ENCODE data around the gene CD160. TPM values are rescaled to one million over a fixed set of nuclear protein-coding genes. Genes with fewer than 3 reads are reported as not detected.
A peak's percentile ranks its signal among the peaks of the same experiment; 100 is the strongest.

Gene CD160
- total and polyA plus RNA-seq, 2 of the 4 experiments (the other 2 are of a cell fraction), result not detected

- H4K5ac ChIP-seq (ENCODE audit: low read depth, low read length), result peak overlapping the region; percentile 55
- peak overlapping the region; percentile 21; the same call in 1 of the 2 replicates for H3K4me2 ChIP-seq (ENCODE audit: low read depth, low read length)
- no peaks in the 10 kb centered on the region for H3K27me3 ChIP-seq (ENCODE audit: control insufficient read depth, insufficient read depth, low read length)
- peak overlapping the region in 1 of 2 experiments; percentile 89; a peak in 2 of 4 replicates for H4K8ac ChIP-seq (ENCODE audit: low read depth in 2 of 2, low read length in 2 of 2)
- H3K18ac ChIP-seq (ENCODE audit: low read depth, low read length), result peak overlapping the region; percentile 53
- no CpG with 5 or more reads among the region's 10 CpGs for WGBS, 2 experiments (ENCODE audit: extremely low coverage in 2 of 2, insufficient read length in 1 of 2)
- DNase-seq (peak; percentile 96), ATAC-seq (ENCODE audit: low read depth) (peak; percentile 74)
- H2BK120ac ChIP-seq (ENCODE audit: low read depth, low read length), result peak overlapping the region; percentile 94
- peak overlapping the region; percentile 98 for H2BK5ac ChIP-seq (ENCODE audit: low read depth, low read length, poor library complexity, severe bottlenecking)
- H2AK5ac ChIP-seq (ENCODE audit: low read depth, low read length), result peak overlapping the region; percentile 96
- H3K27ac ChIP-seq (ENCODE audit: insufficient read depth, low read length), result peak overlapping the region; percentile 73
- H2BK15ac ChIP-seq (ENCODE audit: low read depth, low read length), result peak overlapping the region; percentile 81; the same call in 2 of the 3 replicates
- peaks cover 3% of the 10 kb centered on the region; the same call in 1 of the 2 replicates for H4K20me1 ChIP-seq (ENCODE audit: insufficient read depth, low read length)
- peak overlapping the region; percentile 77 for H3K23ac ChIP-seq (ENCODE audit: low read depth, low read length)
- peaks cover 12% of the 10 kb centered on the region; the same call in 1 of the 2 replicates for H3K4me1 ChIP-seq (ENCODE audit: control insufficient read depth, insufficient read depth, low read length)
- H3K36me3 ChIP-seq (ENCODE audit: control insufficient read depth, insufficient read depth, low read length), result peaks cover 2% of the 10 kb centered on the region
- H3K79me1 ChIP-seq (ENCODE audit: low read depth in 1 of 2, low read length in 2 of 2), result peaks cover 20 to 53% of the 10 kb centered on the region in 2 experiments
- CTCF ChIA-PET, result interaction anchor here (0.6 kb wide), 1 partner anchor 87 kb away, joined by 4 read pairs; no protein-coding TSS in a partner anchor
- no TSS peak for BruUV-seq (replicated peaks)
- H4K91ac ChIP-seq (ENCODE audit: insufficient read depth, low read depth, low read length), result peak overlapping the region; percentile 79
- in situ Hi-C loops (cut with MboI; ENCODE audit: low sequenced_read_pairs), result no loop called here
- H2AFZ ChIP-seq (replicated peaks; ENCODE audit: low read length, poor library complexity), result peak overlapping the region; percentile 49
- H2BK20ac ChIP-seq (ENCODE audit: low read depth, low read length), result peak overlapping the region; percentile 98
- no peaks in the 10 kb centered on the region for H3K9me3 ChIP-seq (ENCODE audit: control insufficient read depth, insufficient read depth, low read length)
- H3K56ac ChIP-seq (ENCODE audit: extremely low read depth, insufficient read depth, low read length), result peak overlapping the region; percentile 70
- intact Hi-C loops (cut with micrococcal nuclease), result no loop called here
- peak overlapping the region; percentile 78 for H3K14ac ChIP-seq (replicated peaks; ENCODE audit: low read depth, low read length)
- H2AK9ac ChIP-seq (replicated peaks; ENCODE audit: low read depth, low read length, poor library complexity), result peak overlapping the region; percentile 84
- POLR2A ChIA-PET (ENCODE audit: unreplicated experiment), result interaction anchor here (0.7 kb wide), 1 partner anchor 13 kb away, joined by 12 read pairs; no protein-coding TSS in a partner anchor
- peak overlapping the region; percentile 94 for H3K4ac ChIP-seq (ENCODE audit: low read depth, low read length)
- no peak overlapping the region for H3K4me3 ChIP-seq (ENCODE audit: insufficient read depth, low read depth, low read length)
- peaks cover 8% of the 10 kb centered on the region for H3K9me1 ChIP-seq (ENCODE audit: insufficient read depth, low read length)
- H3K9ac ChIP-seq (ENCODE audit: low read depth, low read length), result no peak overlapping the region
- dilution Hi-C loops (cut with HindIII; ENCODE audit: low sequenced_read_pairs, unreplicated experiment), result no loop called here
- TF ChIP-seq USF2 (IDR thresholded peaks at IDR 0.05; ENCODE audit: low read depth, low read length) (no peak), CEBPB (IDR thresholded peaks at IDR 0.05; ENCODE audit: low read depth, low read length) (peak; percentile 80), RCOR1 (IDR thresholded peaks at IDR 0.05; ENCODE audit: insufficient replicate concordance, low read length) (no peak), CTCF (conservative IDR thresholded peaks at IDR 0.05; ENCODE audit: low read depth, low read length) (no peak), NFE2L2 (IDR thresholded peaks at IDR 0.05; ENCODE audit: low read depth, low read length) (peak; percentile 91), SMC3 (IDR thresholded peaks at IDR 0.05; ENCODE audit: low read depth, low read length) (no peak), FOS (IDR thresholded peaks at IDR 0.05; ENCODE audit: low read depth, low read length) (peak; percentile 99), MAFK (IDR thresholded peaks at IDR 0.05; ENCODE audit: low read depth, low read length) (peak; percentile 82), BHLHE40 (IDR thresholded peaks at IDR 0.05; ENCODE audit: low read depth, low read length) (peak; percentile 58; the same call in 1 of the 2 replicates), MXI1 (IDR thresholded peaks at IDR 0.05; ENCODE audit: borderline replicate concordance, low read depth, low read length) (no peak), ELK1 (IDR thresholded peaks at IDR 0.05; ENCODE audit: borderline replicate concordance, low read depth, low read length) (no peak), CHD1 (IDR thresholded peaks at IDR 0.05; ENCODE audit: low read depth, low read length) (no peak), POLR2A (IDR thresholded peaks at IDR 0.05; ENCODE audit: low read depth, low read length) (no peak), RAD21 (IDR thresholded peaks at IDR 0.05; ENCODE audit: low read length) (no peak)
Observed at GRCh38 chr1:145782272-145783099, 63.2 kb downstream of the CD160 start.
